NCI-H345 treated with DMSO at 0.1 percent for 48 hours (cell line): Measurements from ENCODE around the gene TBC1D22A.

Experiments
- DNase-seq: peaks from one replicate; lab custom pipeline; 2025; ENCODE audit not compliant: unreplicated experiment; lab: John Stamatoyannopoulos, UW

TBC1D22A gene

DNA sequence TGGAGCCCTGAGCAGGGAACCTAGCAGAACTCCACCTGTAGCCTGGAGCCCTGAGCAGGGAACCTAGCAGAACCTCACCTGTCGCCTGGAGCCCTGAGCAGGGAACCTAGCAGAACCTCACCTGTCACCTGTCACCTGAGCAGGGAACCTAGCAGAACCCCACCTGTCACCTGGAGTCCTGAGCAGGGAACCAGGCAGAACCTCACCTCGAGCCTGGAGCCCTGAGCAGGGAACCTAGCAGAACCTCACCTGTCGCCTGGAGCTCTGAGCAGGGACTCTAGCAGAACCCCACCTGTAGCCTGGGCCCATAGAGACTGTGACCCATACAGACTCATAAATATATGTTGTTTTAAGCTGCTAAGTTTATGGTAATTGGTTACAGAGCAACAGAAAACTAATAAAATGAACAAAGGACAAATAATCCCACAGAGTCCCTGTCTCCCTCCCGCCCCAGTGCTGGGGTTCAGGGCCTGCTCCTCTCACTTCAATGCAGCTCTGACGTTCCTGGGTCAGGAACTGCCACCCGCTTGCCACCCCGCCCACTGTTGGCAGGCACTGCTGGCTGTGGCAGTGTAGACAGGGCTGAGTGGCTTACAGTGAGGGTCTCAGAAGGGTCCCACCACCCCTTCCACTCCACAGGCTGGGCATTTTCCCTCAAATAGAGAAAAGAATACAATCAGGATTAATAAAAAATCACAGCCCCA, 259.1 kb downstream of the TBC1D22A start:
- DNase-seq: no peak

DNA sequence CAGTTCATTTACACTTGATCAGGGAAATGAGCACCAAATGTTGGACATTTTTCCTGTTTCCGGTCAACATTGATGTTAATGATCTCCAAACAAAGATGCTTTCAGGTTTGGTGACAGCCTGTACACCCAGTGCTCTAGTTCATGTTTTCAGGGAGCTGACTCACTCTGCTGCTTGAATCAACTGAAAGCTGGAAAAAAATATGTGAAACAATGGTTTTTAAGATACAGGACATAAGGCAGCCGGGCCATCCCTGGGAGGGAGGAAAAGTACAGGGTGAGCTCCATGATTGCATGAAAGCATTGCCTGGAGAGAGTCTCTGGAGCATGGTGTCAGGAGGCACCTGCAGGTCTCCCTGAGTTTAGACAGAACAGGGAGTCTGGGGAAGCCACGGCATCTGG, 259.6 kb downstream of the TBC1D22A start:
- DNase-seq: no peak

DNA sequence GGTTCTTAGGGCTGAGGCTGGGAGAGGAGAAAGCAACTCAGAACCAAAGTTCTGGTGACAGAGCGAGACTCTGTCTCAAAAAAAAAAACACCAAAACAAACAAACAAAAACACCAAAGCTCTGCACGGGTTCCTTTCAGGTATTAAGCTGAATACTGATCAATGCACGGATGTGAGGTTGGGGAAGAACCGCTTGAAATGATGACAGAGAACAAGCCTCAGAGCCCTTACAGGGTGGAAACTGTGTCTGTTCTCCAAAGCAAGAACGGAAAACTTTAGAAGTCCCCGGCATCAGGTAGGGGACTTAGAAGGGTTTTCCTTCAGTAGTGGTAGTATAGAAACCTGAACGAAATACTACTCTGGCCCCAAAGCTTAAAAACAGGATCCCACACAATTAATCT, 260.0 kb downstream of the TBC1D22A start:
- no peak for DNase-seq

DNA sequence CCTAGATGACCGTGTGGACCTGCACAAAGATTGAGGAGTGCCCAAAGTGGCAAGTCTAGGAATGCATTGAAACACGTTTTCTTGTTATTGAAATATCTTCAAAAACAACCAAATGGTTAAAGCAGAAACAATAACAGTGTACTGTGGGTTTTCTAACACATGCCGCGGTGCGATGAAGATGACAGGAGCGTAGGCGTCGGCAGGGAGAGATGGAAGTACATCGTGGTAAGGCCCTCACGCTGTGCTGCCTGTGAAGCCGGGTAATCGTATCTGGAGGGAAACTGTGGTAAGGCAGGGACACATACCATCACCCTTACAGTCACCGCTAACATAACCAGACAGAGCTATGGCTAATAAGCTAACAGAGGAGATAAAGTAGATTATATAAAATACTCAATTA, 261.4 kb downstream of the TBC1D22A start:
- DNase-seq: no peak

DNA sequence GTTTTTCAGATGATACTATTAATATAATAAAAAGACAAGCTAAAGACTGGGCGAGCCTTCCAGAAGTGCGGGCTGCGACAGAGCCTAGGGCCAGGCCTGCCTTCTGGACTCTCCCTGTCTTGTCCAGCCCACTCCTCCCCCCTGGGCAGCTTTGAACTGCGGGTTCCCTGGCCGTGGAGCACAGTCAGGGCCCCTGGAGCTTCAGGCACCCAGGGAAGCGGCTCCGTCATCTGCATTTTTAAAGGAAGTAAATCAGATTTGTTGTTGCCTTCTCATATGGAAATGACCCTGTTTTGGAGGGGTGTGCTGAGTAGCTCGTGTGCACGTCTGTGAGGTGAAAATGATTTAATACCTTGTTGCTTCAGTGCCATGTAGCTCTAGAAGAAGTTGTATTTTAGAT, 265.3 kb downstream of the TBC1D22A start:
- no peak for DNase-seq

DNA sequence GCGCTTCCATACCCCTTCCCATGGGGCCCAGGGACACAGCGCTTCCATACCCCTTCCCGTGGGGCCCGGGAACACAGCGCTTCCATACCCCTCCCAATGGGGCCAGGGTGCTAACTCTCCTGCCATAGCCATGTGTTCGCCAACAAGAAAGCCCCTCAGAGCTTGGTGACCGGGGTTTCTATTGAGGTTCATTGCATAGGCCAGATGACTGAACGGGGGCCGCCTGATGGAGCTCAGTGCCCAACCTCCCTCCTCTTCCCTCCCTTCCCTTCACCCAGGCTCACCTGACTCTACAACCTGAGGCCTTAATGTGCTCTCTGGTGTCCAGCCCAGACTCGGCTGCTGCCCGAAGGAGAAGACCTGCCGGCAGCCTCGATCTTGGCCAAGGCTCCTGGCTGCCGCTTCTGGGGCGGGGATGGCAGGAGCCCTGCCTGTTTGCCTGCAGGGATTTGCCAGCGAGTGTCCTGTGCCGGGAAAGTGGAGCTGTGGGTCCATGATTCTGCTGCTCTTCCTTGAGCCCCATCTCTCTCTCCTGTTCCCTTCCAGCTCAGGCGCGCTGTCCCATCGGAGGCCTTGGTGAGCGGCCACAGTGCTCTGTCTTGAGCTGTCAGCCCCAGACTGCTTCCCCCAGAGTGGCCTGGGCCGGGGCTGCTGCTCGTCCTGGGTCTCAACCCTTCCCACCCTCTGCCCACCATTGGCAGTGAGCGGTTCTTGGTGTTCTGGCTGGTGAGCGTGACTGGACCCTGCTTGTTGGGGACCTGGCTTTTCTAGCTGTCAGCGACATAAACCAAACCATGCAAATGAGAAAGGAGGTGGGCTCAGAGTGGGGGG, 267.0 kb downstream of the TBC1D22A start:
- DNase-seq: no peak

DNA sequence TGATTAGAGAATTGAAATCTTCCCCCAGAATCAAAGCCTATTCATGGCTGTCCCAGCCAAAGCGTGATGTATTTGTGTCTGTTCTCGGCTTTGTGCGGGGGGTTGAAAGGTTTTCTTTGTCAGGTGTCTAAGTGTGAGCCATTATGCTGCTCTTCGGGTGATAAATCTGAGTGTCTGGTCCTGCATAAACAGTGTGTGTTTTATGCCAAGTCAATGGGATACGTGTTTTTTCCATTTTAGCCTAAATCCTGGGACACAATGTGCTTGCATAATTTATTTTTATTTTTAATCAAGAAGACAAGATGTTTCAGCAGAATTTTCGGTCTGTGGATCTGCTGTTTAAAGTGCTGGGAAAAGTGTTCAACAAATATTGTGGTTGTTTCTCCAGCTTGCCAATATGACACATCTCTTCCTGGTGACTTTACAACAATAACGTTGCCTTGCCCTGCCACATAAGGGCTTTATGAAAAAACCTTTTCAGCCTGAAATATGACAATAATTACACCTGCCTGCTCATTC, 267.8 kb downstream of the TBC1D22A start:
- no peak for DNase-seq

DNA sequence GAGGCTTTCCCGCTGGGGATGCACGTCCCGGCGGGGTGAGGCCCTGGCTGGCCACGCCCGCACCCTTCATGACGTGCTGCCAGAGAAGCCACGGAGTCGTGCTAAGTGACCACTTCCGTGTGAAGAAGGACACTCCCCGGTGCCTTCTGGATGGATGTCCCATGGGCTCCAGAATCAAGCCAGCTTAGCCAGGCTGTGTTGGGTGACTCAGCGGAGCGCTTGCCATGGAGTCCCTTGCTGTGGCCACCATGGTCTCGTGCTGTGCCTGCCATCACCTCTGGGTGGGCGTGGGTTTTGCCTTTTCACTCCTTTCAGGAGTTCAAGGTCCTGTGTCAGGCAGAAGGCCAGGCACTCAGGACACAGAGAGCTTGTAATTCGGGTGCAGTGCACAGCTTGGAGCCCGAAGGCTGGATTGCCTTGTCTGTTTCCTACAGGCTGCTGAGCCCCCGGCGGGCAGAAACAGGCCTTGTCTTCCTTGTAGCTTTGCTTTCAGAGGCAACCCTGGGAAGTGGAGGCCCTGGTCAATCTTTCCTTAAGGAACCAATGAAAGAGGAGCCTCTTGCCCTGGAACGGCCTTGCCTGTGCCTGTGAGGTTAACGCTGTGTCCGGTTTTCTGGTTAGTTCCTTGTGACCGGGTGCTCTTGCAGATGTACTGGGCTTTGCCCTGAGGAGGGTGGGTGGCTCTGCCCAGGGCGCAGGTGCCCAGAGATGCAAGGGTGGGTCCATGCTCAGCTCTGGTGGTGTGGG, 268.6 kb downstream of the TBC1D22A start:
- DNase-seq: no peak

DNA sequence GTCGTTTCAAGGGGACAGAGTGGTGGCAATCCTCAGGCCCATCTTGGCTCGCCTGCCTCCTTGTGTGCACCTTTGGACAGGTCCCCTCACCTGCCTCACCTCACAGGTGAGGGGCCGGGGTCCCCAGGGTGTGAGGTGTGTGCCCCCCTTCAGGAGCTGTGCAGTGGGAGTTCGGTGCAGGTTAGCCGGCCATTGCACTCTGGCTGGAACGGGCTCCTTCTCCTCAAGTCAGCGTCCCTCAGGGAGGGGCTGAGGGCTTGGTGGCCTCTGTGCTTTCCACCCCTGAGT, 269.1 kb downstream of the TBC1D22A start:
- no peak for DNase-seq

DNA sequence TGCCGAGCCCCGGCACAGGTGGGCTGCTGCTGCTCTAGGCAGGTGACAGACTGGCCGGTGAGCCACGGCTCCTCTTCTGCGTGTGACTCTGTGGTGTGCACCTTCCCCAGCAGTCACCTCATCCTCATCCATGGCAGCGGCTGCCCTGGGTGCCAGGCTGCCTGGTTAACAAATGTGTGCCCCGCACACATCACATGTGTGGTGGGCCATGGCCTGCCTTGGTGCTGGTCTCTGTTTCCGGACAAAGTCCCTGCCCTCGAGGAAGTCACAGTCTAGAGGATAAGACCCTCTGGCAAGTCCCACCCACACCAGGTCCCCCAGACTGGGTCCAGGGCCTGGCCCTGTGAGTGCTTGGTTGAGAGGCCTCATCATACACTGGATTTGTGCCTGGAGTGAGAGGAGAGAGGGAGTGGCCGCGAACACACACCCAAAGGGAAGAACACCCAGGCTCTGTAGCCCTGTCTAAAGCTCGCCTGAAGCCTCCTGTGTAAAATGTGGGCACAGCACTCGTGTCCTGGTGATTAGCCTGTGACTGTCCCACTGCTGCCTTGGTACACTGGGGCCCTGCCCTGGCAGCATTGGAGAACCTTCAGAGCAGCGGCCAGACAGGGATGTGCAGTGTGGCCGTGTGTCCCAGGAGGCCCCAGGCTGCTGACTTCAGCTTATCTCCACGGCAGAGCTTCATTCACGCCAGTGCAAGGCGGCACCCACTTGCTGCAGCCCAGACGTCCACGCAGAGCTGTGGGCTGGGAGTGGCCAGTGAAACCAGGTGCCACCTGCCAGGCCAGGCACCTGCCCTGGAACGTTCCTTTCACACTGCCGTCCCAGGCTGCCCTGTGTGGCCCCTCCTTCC, 269.9 kb downstream of the TBC1D22A start:
- DNase-seq: no peak

DNA sequence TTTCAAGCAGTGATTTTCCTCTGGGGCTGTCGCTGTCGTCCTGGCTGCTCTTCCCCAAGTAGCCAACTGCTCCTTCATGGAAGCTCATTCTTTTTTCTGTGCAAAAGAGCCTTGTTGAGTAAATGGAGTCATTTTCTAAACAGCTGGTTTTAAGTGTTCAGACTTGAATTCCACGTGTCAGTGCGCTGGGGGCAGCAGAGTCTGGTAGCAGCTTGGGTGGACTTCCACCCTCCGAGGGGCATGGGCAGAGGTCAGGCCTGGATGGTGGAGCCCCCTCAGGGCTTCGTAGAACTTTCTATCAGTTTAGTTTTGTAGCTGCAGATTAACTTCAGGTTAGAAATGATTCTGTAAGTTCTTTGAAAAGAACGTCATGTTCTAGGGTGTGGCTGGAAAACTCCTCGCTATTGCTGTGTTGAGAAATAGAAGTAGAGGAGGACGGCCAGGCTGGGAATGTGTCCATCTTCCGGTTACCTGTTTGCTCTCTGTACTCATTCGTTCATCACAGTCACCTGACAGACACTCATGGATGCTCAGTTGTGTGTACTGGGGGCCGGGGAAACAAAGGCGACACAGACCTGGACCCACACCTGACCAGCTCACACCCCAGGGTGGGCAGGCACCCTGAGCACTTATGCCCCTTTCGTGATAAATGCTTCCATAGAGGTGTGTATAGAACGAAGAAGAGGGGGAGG, 270.7 kb downstream of the TBC1D22A start:
- no peak for DNase-seq

DNA sequence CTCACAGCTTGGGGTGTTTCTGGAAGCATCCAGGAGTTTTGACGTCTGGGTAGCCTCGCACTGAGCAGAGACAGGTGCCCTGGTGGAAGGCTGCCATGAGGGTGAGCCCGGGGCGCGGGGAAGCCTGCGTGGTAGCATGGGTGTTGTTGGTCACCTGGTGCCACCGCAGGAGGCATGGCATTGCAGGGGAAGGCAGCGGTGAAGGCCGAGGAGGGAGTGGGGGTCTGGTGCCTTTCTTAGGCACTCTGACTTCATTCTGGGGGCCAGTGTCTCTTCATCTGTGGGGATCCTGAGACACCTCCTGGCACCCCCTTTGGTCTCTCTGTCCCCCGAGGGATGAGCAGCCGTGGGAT, 271.2 kb downstream of the TBC1D22A start:
- no peak for DNase-seq

DNA sequence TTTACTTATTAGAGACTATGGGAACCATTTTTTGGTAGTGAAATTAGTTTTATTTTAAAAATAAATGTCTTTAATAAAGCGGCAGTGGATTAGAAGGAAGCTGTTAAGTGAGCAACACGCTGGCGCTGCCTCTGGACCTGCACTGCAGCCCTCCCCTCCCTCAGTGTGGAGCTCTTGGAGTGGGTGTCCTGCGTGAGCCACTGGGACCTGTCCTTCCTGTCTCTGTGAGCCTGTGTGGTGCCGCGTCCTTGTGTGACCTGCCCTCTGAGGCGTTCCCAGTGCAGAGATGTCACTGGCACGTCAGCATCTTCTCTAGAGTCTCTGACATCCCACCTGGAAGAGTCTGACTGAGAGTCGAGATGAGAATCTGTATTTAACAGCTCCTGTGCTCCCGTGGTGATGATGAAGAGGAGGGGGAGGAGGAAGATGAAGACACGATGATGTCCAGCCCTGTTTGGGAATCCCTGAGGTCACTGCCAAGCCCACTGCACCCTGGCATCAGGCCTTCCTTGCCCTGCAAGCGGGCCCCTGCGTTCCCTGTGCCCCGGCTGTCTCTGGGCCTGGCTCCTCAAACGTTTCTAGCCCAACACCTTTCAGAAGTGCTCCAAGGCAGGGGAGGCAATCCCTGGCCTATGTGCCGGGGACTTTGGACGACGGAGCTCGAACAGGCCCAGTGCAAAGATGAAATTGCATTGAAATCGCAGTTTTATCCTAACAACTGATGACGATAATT, 271.8 kb downstream of the TBC1D22A start:
- DNase-seq: no peak

DNA sequence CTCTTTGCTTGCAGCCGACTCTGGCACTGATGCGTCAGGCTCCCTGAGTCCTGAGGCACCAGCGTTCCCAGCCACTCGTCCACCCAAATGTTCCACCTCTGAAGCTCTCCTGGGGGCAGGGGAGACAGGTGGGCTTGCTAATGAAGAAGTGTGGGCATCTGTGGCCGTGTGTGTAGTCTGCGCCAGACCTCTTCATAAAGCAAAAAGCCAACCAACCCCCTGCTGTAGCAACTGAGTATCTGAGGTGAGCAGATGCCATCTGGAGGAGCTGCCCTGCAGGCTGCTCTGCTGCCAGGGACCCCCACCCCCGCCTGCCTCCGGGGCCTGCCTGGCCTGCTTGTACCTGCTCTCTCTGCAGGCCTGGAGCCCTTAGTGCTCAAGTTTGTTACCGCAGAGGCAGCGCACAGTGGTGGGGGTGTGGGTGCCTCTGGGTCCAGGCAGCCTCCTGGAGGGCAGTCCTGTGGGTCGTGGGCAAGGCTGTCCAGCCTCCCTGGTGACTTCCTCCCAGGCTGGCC, 272.5 kb downstream of the TBC1D22A start:
- no peak for DNase-seq

DNA sequence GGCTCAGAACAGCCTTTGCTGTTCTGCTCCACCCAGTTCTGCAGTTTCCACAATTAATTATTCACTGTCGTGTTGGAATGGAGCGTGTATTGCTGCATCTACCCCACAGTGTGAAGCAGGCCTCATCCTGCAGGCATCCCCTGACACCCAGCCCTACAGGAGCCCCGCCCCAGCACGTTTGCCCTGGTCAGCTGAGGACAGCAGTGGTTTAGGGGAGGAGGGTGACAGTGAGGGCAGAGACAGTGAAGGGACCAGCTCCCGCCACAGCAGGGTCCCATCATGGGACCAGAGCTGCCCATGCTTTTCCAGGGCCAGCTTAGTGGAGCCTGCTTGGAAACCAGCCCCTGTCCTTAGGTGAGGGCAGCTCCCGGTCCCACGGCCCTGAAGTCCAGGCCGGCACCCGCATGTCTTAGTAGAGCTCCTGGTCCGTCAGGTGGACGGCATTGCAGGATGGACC, 273.0 kb downstream of the TBC1D22A start:
- no peak for DNase-seq

DNA sequence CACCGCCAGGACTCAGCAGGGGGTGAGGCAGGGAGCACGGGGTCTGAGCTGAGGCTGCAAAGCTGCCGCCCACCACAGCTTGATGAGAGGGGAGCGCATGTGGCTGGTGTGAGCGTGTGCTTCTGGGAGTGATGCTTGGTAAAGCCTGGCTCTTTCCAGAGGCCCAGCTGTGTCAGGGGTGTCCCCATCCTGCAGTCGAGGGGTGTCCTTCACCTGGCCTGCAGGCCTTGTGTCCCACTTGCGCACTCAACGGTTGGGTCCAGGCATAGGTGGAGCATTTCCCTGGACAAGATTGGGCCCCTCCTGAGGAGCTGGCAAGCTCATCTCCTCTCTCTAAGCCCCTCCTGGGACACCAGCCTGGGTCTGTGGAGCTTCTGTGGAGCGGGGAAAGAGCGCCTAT, 273.9 kb downstream of the TBC1D22A start:
- DNase-seq: no peak

DNA sequence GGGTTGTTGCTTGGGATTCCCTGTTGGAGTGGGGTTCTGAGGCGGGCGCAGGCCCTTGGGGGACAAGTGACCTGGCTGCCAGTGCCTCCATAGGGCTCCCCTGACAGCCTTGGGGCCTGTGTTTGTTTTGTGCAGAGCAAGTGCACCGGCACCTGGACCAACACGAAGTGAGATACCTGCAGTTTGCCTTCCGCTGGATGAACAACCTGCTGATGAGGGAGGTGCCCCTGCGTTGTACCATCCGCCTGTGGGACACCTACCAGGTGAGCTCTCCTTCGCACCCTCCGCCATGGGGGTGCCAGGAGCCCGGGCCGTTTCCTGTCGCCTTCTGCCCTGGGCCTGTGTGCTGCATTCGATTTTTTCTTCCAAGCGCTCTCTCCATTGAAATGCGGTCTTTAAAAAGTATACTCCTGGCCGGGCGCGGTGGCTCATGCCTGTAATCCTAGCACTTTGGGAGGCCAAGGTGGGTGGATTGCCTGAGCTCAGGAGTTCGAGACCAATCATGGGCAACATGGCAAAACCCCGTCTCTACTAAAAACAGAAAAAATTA, 274.6 kb downstream of the TBC1D22A start:
- no peak for DNase-seq

DNA sequence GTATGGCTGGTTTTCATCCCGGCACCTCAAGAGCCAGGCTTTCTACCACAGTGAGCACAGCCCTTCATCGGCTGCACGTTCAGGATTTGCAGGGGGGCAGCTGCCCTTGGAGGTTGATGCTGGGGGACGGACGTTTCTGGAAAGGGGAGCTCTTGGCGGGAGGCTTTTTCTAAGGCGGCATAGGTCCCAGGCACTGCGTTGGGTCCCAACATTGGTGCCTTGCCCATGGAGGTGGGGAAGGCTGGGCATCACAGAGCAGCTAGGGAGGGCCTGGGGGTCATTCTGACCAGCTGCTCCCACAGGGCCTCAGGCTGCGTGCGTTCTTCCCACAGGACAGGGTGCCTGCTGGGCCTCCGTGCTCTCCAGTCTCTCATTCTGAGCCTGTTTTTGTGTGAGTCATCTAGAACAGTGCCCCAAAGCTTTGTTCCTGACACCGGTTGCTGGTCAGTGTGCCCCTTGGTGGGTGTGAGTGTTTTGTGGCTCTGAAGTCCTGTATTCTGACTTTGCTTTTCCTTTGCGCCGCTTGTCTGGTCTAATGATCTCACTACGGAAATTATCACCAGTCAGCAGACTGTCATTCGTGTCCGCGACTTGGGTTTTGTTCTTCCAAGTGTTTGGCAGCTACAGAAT, 275.9 kb downstream of the TBC1D22A start:
- DNase-seq: no peak

DNA sequence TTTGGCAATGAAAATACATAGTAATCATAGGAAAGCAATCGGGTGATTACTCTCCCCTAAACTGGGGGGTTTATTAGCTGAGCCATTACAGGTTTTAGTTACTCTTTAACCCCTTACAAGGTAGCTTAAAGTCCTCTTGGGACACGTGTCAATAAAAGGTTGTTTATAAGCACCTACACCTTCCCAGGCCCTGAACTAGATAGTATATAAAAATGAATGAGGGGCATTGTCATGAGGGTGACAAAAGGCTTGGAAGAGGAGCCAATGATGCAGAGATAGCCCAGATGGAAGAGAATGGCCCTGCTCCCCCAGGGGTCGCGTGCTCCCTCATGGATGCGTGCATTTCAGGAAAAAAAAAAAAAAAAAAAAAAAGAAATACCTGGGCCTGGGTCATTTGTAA, 276.9 kb downstream of the TBC1D22A start:
- no peak for DNase-seq
